Left lobe of liver (tissue), 2 donors: ENCODE results near the gene SLC2A13. TPM values are rescaled to one million over a fixed set of nuclear protein-coding genes. Genes with fewer than 3 reads are reported as not detected.
A peak's percentile ranks its signal among the peaks of the same experiment; 100 is the strongest.
"Not testable (repeated sequence)": the region's sequence is repeated elsewhere in the genome, so short reads cannot be mapped to it uniquely, and the experiment has no call there.

Experiments used
- ATAC-seq: fragments of 200-7000 bp; cut with Tn5 transposase; one replicate; pipeline ENCODE4 v1.9.1; 2020; ENCODE audit warnings: mild to moderate bottlenecking, moderate library complexity
- DNase-seq: peaks from one replicate; pipeline ENCODE4 v3.0.0-alpha.2; 2020; ENCODE audit warnings: low spot score
- total RNA-seq: library from RNA; stranded (reverse); gene quantifications from one replicate; pipeline ENCODE4 v1.2.1, GENCODE V29; 2021
- donor health status: DM: no; HTN: no; CAD: no; lungs with moderate emphysema.
- donor health status: DM: no; HTN: yes; CAD: no.

The SLC2A13 gene
- total RNA-seq, 1 donor from 2014 or later = 5.7 TPM

GRCh38 chr12:39883411-39883810, 222.5 kb downstream of the SLC2A13 start:
- ATAC-seq (no peak), DNase-seq (no peak)

DNA sequence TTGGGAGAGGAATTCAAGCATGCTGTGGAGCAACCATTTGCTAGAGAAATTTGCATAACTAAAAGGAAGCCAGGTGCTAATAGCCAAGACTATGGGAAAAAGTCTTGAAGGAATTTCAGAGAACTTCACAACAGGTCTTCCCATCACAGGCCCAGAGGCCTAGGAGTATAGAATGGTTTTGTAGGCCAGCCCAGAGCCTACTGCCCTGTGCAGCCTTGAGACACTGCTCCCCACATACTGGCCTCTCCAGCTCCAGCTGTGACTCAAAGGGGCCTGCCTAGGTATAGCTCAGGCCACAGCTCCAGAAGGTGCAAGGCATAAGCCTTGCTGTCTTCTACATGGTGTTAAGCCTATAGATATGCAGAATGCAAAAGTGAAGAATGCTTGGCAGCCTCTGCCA, 227.1 kb downstream of the SLC2A13 start:
- no peak for ATAC-seq
- DNase-seq = no peak

DNA sequence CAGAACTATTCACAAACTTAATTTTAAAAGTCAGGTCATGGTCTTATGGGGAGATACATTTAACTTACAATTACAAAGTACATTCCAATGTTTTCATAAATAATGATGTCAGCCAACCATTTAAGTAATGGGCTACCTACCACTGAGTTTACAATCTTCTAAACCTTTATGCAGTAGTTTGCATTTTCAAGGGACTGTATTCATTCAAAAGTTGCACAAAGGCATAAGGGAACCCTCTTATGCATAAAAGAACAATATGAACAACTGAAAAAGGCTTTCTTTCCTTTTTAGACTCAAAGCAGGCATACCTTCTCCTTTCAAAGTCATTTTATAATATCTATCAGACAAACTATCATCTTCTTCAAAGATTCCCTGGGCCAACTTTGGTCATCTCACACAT, 230.2 kb downstream of the SLC2A13 start:
- no peak for ATAC-seq
- DNase-seq = no peak

DNA sequence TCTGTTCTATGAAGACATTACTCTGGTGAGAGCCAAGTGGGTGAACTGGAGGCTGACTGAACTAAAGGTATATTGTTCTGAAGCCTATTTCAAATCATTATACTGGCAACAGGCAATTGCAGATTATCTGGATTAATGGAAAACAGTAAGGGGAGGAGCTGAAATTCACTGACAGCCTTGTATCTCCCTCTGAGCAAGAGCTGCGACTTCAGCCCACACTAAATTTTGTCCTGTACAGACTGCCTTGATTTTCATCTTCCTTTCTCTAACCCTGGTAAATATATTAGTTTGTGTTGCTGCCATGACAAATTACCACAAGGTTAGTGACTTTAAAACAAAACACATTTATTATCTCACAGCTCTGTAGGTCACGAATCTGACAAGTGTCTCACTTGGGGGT, 231.1 kb downstream of the SLC2A13 start:
- ATAC-seq (no peak), DNase-seq (no peak)

DNA sequence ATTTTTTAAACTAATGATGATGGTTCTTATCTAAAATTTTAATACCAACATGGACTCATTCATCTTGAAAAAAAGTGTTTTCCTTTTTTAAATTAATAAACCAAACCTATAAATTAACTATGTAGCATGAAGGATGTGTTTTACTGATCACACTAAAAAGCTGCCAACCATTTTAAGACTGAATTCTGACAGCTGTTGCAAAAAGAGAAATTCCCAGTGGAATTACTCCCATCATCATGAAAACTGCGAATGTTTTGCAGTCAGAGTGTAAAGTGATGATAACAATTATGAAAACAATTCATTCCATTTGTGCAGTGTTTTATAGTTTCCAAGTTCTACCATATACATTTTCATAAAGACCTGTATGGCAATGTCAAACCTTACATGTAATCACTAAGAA, 232.8 kb downstream of the SLC2A13 start:
- no peak for ATAC-seq

DNA sequence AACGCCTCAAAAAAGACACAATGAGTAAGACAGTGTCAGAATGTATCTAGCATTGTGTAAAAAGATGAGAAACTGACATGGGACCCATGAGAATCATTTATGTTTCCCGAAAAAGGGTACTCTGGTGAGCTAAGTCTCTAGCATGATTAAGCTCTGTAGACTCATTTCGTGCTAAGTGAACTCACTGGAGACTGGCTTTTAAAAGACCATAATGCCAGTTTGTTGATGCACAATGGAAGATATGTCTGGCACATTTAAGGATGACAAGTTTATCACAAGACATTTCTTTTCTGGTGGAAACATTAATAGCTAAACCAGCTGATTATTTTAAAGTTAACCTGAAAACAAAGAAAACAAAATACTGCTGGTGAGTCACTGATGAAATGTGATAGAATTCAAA, 233.5 kb downstream of the SLC2A13 start:
- no peak for ATAC-seq
- no peak for DNase-seq

More for the DNA sequence above, 232.8 kb downstream of the SLC2A13 start:
- DNase-seq = no peak

DNA sequence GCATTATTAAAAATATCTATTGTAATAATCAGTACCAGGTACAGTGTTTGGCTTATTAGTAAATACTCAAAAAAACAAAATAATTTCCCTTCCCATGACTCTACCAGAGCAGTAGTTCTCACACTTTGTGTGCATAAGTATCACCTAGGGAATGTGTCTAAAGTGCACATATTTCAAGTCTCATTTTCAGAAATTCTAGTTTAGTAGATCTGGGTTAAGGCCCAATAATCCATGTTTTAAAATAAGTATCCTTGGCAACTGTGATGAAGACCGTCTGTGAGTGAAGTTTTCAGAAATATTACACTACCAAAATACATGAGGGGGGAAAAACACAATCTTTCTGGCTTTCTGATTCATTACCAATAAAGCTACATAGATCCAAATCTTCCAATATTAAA, 237.6 kb downstream of the SLC2A13 start:
- no peak for DNase-seq
- no peak for ATAC-seq

GRCh38 chr12:39867631-39868327, 238.1 kb downstream of the SLC2A13 start:
- DNase-seq = no peak
- ATAC-seq = no peak

DNA sequence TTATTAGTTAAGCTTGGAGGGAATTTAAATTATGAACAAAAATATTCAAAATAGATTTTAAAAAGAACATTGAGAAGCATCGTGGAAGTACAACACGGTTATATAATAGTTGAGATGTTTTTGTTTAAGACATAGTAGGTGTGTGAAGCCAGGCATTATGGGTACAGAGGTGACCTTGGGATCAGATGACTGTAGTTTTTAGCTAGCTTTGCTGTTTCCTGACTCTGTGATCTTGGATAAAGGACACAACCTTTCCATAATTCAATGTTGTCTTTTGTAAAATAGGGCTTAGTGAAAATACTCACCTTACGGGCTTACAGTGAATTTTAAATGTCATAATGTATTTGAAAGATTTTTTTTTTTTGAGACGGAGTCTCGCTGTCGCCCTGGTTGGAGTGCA, 239.7 kb downstream of the SLC2A13 start:
- no peak for ATAC-seq

GRCh38 chr12:39860695-39861094, 245.2 kb downstream of the SLC2A13 start:
- DNase-seq = no peak
- no peak for ATAC-seq

More for the DNA sequence above, 239.7 kb downstream of the SLC2A13 start:
- no peak for DNase-seq

- no peak for DNase-seq
- no peak for ATAC-seq
Measured at GRCh38 chr12:39853003-39853402, 252.9 kb downstream of the SLC2A13 start.

GRCh38 chr12:39852346-39852745, 253.5 kb downstream of the SLC2A13 start:
- ATAC-seq (no peak), DNase-seq (no peak)

DNA sequence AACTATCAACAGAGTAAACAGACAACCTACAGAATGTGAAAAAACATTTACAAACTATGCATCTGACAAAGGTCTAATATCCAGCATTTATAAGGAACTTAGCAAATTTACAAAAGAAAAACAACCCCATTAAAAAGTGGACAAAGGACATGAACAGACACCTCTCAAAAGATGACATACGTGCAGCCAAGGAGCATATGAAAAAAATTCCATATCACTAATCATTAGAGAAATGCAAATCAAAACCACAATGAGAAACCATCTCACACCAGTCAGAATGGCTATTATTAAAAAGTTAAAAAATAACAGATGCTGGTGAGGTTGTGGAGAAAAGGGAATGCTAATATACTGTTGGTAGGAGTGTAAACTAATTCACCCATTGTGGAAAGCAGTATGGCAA, 257.7 kb downstream of the SLC2A13 start:
- not testable (repeated sequence) for DNase-seq, ATAC-seq

GRCh38 chr12:39846971-39847650, 258.8 kb downstream of the SLC2A13 start:
- ATAC-seq (no peak), DNase-seq (no peak)

DNA sequence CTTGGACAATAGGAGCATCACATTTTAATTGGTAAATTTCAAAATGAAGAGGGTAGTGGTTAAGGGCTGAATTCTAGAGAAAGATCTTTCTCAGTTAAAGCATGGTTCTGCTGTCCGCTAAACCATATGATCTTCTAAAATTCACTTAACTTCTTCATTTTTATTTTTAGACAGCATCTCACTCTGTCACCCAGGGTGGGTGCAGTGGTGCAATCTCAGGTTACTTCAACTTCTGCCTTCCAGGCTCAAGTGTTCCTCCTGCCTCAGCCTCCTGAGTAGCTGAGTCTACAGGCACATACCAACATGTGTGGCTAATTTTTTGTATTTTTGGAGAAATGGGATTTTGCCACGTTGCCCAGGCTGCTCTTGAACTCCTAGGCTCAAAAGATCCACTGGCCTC, 259.6 kb downstream of the SLC2A13 start:
- ATAC-seq = no peak

DNA sequence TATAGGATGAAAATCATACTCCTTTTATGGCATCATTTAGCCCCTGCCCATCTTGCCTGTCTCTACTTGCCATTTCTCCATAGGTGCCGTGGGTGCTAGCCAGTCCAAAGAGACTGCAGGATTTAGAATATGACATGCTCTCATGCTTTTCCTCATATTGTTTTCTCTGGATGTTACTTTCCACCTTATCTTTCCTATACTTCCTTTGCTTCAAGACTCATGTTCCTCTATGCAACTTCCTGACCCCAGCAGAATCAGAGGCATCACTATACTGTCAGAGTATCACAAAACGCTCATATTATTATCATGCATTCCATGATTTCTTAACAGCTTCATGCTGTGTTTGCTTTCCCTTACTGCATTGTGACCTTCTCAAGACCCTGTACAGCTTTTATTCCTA, 265.5 kb downstream of the SLC2A13 start:
- no peak for ATAC-seq
- DNase-seq = no peak

More for the DNA sequence above, 259.6 kb downstream of the SLC2A13 start:
- DNase-seq = no peak

DNA sequence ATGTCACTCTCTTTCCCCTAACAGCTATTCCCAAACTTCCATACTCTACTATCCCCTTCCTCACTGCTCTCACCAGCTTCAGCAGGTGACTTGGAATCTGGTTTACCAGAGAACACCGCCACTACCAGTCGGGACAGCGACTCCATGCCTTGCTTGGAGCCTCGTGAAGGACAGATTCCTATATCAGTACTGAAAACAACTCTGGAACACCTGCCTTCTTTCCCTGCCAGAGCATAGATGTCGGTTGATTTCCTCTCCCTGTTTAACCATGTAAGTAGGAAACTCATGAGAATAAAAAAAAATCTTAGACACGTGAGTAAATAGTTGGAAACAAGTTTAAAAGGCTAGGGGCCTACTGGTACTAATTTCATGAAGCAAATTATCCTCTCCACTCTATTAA, 266.8 kb downstream of the SLC2A13 start:
- no peak for ATAC-seq

DNA sequence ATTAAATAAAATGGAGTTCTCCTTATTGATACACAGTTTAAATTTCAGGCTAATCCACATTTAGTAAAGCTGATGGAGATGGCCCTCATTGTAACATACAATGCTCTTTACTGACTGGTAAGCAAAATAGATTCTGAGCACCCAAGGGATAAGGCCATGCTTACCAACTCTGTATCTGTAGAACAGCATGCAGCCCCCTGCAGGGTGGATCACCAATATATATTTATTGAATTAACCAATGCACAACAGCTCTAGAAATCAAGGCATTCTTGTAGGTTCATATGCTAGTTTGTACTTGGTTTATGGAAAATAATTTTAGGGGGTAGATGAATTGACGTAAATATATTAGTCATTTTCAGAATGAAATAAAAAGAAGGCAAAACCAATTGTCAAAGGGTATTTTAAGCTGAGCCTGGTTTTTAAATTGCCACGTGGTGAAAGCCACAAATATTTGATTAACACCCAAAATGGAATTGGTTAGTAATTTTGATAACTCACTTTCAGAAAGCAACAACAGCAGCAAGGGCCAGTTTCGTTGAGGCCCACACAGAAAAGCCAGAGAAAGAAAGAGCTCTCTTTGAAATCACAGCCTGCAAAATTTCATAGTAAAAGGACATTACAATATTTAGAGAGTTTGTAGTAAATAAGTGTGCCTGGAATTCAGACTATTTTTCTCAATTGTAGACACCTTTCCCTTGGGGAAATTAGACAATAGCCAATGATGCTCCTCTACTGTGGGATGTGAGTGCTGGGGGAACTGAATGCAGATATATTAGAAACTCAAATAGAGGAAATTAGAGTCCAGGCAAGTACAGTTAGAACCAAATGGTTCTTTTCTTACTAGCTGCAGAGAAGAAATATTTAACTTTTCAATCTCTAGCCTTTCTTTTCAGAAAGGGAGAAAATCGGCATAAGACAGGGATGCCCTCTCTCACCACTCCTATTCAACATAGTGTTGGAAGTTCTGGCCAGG, 270.1 kb downstream of the SLC2A13 start:
- ATAC-seq = no peak

More for the DNA sequence above, 266.8 kb downstream of the SLC2A13 start:
- DNase-seq = no peak

DNA sequence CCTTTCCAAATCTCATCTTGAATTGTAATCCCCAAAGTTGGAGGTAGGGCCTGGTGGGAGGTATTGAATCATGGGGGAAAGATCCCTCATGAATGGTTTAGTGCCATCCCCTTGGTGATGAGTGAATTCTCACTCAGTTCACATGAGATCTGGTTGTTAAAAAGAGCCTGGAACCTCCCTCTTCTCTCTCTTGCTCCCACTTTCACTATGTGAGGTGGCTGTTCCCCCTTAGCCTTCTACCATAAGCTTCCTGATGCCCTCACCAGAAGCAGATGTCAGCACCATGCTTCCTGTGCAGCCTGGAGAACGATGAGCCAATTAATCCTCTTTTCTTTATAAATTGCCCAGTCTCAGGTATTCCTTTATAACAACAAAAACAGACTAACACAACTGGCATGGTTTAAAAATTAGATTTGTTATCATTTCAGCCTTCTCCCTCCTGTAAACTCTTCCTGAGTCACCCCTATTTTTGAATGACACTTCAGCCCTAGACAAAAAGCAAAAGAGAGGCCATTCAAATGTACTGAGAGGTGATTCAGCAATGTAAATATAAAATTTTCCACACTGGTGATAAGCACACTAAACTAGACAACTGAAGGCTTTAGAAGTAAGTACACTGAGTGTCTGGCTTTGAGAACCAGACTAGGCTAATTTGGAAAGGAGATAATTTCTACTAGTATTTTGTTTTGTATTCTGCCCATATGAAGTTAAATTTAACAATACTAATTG, 274.1 kb downstream of the SLC2A13 start:
- no peak for DNase-seq
- ATAC-seq = peak; percentile 73

More for the DNA sequence above, 270.1 kb downstream of the SLC2A13 start:
- DNase-seq = no peak

DNA sequence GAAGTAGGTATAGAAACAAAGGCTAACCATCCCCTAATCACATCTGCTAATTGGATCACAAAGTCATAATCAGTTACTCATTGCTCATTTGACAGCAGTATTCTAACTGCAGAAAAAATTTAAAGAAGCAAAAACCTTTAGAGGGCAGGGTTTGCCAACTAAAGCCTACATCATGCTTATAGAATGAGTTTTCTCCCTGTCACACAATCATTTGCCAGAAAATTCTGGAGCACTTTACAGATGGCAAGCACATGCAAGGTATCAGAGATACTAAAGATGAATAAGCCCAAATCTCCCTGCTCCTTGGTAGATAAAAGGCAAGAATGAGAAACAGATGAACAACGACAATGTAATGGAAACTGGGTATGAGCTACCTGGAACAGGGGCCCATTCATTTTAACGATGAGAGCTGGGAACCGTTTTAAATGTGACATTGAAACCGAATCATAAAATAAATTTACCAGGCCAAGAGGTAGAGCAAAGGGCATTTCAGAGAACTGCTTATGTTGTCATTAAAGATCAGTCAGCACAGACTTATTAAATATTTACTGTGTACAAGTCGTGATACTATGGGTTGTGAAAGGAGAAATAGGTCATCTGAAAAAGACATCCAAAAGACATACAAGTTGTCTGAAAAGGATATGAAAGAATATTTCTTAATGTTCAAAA, 274.9 kb downstream of the SLC2A13 start:
- DNase-seq (no peak), ATAC-seq (peak; percentile 85)
